CD4-positive, alpha-beta T cell treated with Interferon alpha-2 for 1 hour (primary cell): Measurements from ENCODE around the gene EXD3.

Experiments used
- DNase-seq, 2 donors: peaks; one replicate each; pipeline ENCODE4 v3.0.0-alpha.2; 2020 to 2022

The EXD3 gene

GRCh38 chr9:137314561-137315560 is 108.1 kb downstream of the EXD3 start:
- no peak for DNase-seq

DNA sequence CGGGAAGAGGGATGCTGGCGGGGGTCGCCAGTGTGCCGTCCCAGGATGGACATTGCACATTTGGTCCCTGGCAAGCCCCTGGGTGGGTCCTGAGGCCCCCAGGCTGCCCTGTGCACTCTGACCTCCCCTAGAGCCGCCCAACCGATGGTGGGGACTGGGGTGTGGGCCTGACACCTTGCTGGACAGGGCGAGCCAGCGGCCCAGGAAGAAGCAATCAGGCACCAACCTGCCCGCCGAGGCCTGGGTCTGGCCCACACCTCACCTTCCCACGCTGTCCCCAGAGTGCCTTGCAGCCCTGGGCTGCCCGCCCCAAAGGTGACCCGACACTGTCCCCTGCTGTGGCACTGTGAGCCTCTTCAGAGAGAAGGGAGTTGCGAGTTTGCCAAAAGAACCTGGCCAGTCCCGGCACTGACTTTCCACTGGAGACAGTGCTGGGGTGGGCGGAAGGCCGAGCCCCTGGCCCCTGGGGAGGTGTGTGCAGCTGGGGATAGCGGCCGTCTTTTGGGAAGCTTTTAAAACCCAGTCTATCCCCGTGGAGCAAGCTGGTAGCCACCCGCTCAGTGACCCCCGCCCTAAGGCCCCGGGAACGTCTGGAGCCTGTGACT is 108.9 kb downstream of the EXD3 start:
- DNase-seq = no peak

DNA sequence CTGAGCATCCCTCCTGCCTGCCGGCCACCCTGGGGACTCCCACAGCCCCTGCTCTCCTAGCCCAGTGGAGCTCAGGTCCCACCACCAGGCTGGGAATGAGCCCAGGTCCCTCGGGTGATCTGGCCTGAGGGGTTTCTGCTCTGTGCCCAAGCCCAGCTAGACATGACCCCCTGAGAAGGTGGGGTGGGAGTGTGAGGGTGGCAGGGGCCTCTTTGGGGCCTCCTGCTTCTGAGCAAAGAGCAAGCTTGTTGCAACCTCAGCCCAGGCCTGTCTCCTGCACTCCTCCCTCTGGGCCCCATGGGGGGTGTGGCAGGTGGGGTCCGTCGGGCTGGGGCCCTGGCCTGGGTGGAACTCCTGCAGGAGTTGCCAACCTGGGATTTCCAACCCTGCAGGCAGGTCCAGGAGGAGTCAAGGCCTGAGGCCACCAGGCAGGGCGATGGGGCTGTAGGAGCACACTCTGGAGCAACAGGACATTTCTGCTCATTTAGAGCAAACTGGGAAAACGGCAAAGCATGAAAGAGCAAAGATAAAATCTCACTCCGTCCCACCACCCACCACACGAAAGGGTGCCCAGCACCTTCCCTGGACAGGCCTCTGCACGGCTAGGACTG is 109.5 kb downstream of the EXD3 start:
- no peak for DNase-seq

DNA sequence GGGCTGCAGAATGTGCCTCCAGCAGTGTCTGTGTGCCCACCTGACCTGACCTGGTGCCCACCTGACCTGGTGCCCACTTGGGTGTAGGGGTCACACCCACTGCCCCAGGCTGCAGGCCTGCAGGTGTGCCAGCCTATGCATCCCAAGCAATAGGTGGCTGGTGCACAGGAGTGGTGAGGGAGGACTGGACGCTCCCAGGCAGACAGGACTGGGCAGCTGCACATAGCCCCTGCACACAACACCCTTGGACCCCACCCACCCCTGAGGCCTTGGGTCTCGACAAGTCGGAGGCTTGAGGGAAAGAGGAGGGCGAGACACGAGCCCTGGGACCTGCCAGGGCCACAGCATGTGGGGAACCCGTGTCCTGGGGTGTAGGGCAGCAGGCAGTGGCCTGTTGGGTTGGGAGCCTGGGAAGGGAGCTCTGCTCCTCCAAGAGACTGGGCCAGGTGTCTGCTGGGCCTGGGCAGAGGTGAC is 110.1 kb downstream of the EXD3 start:
- DNase-seq = no peak

DNA sequence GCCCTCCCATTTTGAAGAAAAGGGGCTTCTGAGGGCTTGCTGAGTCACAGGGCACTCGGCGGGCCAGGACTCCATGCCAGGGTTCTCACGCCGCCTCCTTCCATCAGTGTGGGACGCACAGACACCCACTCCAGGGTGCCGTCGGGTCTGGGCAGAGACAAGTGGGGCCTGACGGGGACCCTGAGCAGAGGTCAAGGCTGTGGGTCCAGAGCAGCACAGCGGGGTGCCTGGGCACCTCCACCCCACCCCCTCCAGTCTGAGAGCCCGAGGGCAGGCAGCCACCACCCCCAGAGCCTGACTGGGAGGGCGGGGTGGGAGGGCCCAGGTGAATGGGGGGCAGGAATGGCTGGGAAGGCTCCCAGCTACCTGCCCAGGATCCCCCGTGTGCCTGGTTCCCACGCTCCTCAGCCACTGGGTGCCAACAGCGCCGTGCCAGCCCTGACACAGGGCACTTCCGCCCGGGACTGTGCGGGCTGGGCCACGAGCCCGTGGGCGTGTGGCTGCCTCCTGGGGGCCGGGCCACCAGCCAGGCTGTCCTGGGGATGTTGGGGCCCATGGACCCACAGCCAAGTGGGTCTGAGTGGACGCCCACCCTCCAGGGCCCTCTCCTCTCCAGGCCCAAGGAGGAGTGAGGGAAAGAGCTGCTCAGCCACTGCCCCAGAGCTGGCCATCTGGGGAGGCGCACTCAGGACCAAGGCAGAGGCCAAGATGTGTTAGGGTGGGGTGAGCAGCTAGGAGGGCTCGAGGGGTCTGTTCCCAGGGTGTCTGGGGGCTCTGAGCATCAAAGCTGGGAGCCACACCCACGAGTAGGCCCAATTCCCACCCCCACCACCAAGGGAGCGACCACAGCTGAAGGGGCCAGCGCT is 110.7 kb downstream of the EXD3 start:
- no peak for DNase-seq

DNA sequence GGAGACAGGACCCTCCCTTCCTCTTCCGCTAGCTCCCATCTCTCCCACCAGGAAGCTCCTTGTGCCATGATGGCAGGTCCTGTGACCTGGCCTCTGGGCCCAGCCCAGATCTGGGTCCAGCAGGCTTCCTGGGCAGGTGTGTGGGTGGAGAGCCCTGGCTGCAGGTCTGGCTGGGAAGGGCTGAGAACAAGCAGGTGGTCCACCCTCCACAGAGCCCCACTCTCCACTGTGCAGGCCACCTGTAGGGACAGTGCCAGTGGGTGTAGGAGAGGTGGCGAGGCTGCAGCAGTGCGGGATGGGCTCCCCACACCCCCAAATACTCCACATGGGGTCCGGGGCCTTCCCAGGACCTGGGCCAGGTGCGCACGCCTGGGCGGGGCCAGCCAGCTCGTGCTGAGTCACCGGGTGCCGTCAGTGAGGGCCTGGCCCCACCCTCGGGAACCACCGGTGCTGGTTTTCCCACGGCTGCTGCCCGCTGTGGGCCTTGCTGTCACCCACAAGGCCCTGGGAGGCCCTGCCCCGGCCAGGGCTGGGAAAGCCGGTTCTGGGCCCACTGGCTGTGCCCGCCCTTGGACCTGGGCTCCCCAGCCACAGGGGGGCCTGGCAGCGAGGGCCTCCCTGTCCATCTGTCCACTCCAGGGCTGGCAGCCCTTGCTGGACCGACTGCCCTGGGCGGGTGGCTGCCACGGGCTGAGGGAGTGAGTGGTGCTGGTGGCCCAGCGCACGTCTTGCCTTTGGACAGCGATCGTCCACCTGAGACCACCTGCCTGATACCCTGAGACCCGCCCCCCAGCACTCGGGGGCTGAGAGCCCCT is 111.6 kb downstream of the EXD3 start:
- no peak for DNase-seq

GRCh38 chr9:137310189-137311052 is 112.5 kb downstream of the EXD3 start:
- no peak for DNase-seq

- DNase-seq = no peak
Observed at GRCh38 chr9:137309368-137310188, 113.4 kb downstream of the EXD3 start.

DNA sequence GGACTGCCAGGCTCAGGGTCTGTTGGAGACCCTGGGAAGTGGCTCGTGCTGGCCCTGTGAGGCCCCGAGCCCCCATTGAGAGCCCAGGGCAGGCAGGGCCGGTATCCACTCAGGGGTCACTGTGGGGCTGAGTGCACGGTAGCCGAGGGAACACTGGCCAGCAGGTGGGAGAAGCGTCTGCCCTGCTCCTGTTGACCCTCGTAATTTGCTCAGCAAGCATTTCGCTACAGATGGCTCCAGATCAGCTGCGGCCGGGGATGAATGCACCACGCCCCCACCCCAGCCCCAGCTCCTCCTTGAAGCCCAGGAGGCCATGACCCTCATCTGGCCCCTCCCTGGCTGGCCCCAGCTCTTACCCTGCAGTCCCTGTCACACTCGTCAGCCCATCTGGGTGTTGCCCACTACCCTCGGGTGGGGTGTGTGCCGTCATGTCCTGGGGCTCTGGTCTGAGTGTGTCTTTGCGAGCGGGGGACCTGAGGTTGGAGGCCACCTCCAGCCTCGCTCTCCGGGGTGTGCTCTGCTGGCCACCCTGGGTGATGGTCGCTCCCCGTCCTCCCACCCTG is 114.8 kb downstream of the EXD3 start:
- DNase-seq = no peak

DNA sequence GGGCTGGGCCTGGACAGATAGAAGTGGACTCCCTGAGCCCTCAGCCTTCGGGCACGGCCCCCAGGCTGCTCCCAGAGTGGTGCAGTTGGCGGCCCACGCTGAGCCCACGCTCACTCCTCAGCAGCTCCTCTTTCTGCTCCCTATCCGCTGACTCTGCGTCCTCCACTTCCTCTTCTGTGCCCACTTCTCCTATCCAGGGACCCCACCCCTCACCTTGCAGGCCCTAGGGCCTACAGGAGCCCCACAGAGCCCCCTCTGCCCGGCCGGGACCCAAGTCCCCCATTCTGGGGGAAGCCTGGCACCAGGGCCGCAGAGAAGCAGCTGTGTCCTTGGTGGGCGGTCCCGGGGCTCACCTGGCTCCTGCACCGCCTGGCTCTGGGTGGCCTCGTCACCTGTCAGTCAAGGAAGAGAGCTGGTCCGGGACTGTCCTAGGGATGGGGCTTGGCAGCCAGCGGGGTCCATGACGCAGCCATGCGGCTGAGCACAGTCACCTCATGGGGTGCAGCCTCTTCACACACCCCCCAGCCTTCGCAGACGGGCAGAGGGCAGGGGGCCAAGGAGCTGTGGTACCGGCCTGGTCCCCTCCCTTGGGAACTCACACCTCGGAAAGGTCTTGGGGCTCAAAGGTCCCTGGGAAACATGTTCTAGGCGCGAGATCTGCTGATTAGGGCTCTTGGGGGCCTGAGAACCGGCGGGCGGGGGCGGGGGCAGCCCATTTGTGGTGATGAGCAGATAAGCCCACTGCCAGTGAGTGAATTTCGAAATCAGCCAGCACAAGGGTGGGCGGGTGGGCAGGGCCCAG is 115.5 kb downstream of the EXD3 start:
- DNase-seq = no peak

DNA sequence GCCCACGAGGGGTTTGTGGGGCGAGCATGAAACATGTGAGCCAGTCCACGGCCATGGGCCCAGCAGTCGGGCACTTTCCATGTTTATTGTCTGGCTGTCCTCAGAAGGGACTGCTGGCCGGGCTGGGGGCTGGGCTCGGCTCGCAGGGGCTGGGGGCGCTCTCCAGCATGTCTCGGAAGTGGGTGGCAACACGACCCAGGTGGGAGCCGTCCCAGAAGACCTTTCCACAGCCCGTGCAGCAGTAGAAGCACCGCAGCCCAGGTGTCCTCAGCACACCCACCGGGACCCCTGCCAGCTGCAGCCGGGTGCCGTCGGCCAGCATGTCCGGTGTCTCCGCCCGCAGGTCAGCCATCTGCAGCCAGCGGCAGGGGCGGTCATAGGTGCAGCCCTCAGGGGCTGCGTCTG is 116.1 kb downstream of the EXD3 start:
- no peak for DNase-seq

- DNase-seq = no peak
Observed at GRCh38 chr9:137306066-137306849, 116.7 kb downstream of the EXD3 start.

DNA sequence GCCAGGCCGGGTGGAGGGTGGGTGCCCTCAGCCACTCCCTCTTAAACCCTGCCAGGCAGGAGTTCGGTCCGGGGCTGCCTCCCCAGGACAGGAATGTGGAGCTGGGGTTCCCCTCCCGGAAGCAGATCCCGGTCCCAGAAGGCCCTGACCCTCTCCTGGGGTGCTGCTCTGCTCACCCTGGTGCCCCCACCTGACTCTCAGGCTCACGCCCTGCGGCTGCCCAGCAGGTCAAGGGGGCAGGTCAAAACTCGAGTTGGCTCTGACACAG is 117.2 kb downstream of the EXD3 start:
- no peak for DNase-seq

GRCh38 chr9:137305060-137305797 is 117.7 kb downstream of the EXD3 start:
- peak; percentile 45 to 58 for DNase-seq

DNA sequence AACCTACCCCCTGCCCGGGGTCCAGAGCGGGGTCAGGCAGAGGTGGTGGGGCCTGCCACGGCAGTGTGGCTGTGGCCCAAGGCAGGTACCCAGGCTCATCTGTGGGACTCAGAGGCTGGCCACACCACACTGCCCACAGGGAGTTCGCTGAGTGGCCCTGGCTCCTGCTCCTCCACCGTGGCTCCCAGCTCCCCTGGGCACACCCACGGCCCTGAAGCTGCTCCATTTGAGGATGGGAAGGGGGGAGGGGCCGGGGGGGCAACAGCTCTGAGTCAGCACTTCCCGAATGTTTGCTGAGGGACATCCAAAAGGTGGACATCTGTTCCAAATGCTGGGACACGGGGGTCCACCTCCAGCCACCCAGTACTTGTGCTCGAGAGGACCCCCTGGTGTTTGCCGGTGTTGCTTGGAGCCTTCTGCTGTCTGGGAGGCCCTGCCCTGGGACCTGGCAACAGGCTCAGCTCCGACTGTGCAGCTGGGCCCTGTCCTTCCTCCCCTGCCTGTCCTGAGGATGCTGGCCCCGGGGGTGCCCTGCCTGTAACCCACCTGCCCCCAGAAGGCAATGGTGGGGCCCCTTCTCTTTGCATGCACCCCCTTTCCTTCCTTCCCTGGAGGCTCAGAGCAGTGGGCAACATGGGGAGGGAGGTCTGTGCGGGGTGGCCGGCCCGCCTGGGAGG is 118.4 kb downstream of the EXD3 start:
- DNase-seq = no peak

DNA sequence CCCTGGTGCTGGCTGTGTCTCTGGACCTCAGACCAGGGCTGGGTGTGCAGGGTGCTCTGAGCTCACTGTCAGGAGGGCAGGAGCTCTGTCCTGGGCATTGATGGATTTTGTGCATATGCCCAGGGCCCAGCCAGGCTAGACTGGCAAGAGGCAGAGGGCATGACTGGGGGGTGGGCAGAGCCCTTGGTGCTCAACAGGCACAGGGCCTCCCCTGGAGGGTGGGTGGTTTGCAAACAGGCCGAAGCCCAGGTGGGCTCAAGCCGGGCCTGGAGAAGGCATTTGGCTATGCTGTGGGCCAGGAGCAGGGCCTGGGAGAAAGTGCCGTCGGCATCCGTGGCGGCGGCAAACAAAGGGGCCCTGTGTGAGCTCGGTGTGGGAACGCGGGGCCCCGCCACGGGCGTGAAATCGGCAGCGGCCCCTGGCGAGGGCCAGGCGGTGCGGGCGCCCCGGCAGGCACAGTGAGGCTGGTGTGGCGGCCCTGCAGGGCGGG is 119.0 kb downstream of the EXD3 start:
- no peak for DNase-seq
